Ishikawa (cell line): ENCODE results near the gene ENC1.

Experiments
- CEBPB ChIP-seq: IDR thresholded peaks from 2 replicates; pipeline ENCODE4 v1.6.1; 2012
- EP300 ChIP-seq: IDR thresholded peaks from 2 replicates; pipeline ENCODE4 v1.6.1; 2012; ENCODE audit warnings: borderline replicate concordance
- MAX ChIP-seq: IDR thresholded peaks from 2 replicates; pipeline ENCODE4 v1.6.1; 2012
- NFIC ChIP-seq: IDR thresholded peaks from 2 replicates; pipeline ENCODE4 v1.6.1; 2012
- RAD21 ChIP-seq: IDR thresholded peaks from 2 replicates; pipeline ENCODE4 v1.6.1; 2012; ENCODE audit warnings: low read depth
- TAF1 ChIP-seq: IDR thresholded peaks from 2 replicates; pipeline ENCODE4 v1.6.1; 2012; ENCODE audit warnings: low read depth, mild to moderate bottlenecking
- TCF12 ChIP-seq: IDR thresholded peaks from 2 replicates; pipeline ENCODE4 v1.6.1; 2012; ENCODE audit warnings: low read depth
- USF1 ChIP-seq: IDR thresholded peaks from 2 replicates; pipeline ENCODE4 v1.6.1; 2012
- YY1 ChIP-seq: IDR thresholded peaks from 2 replicates; pipeline ENCODE4 v1.6.1; 2012; ENCODE audit warnings: low read depth

- TF ChIP-seq TAF1, result no peak
- TF ChIP-seq TCF12, result no peak
- no peak for TF ChIP-seq YY1
- TF ChIP-seq RAD21, result no peak
- no peak for TF ChIP-seq MAX
- TF ChIP-seq USF1, result no peak
- TF ChIP-seq NFIC, result no peak
- TF ChIP-seq CEBPB, result no peak
- no peak for TF ChIP-seq EP300
Observed at GRCh38 chr5:74589204-74590056, 51.1 kb downstream of the ENC1 start.
